Measurements from ENCODE around the gene ZNF860.

DNA sequence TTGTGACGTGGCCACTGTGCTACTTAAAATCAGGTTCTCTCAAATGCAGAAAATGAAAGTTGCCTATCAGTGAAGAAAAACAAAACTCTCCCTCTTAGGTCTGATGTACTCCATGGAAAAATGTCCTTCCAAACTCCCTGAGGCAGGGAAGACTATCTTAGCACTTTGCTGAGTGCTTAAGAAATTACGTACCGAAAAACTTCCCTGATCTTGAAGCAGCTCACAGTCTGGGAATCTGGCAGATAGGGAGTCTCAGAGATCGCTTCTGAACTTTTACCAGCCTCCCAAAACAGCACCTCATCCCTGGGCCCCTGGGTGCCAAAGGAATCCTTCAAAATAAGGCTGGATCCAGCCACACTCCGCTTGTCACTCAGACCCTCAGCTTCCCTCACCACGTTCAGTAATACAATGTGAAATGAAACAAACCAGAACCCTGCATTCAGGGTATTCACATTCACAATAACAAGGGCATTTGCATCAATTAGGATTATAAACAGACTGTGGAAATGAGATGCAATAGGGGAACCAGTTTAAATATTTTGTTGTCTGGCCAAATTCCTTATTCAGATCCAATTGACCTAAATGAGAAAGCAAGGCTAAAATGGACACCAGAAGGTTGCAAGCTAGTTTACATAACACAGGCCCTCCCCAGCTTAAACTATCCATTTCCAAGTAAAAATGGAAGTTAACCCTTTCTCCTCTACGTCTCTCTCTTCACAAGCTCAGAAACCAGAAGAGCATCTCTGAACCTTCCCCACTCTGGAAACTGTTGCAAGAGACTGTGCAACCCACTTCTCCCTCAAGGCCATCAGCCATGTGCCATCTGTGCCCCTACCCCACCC lies 21.4 kb upstream of the ZNF860 start:
- TF ChIP-seq, protein P1, sequence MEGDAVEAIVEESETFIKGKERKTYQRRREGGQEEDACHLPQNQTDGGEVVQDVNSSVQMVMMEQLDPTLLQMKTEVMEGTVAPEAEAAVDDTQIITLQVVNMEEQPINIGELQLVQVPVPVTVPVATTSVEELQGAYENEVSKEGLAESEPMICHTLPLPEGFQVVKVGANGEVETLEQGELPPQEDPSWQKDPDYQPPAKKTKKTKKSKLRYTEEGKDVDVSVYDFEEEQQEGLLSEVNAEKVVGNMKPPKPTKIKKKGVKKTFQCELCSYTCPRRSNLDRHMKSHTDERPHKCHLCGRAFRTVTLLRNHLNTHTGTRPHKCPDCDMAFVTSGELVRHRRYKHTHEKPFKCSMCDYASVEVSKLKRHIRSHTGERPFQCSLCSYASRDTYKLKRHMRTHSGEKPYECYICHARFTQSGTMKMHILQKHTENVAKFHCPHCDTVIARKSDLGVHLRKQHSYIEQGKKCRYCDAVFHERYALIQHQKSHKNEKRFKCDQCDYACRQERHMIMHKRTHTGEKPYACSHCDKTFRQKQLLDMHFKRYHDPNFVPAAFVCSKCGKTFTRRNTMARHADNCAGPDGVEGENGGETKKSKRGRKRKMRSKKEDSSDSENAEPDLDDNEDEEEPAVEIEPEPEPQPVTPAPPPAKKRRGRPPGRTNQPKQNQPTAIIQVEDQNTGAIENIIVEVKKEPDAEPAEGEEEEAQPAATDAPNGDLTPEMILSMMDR (IDR thresholded peaks at IDR 0.05): no peak
- no peak for TF ChIP-seq POLR2AphosphoS5 (IDR thresholded peaks at IDR 0.05; ENCODE audit: insufficient read depth in 1 of 2, low read depth in 1 of 2)
